Testis (tissue), 3 donors: Measurements from ENCODE around the gene PXDC1. TPM values are rescaled to one million over a fixed set of nuclear protein-coding genes. Genes with fewer than 3 reads are reported as not detected.

Experiments
- DNase-seq: peaks from one replicate; pipeline ENCODE4 v3.0.0-alpha.2; 2019
- H3K27ac ChIP-seq, 2 donors: fragments of 200-600 bp; sonication (generic); one replicate each; pipeline ENCODE4 v1.5.1; 2019
- H3K27me3 ChIP-seq: fragments of 200-600 bp; sonication (generic); one replicate; pipeline ENCODE4 v1.5.1; 2019
- H3K36me3 ChIP-seq: fragments of 200-600 bp; sonication (generic); one replicate; pipeline ENCODE4 v1.5.1; 2017; ENCODE audit warnings: low read depth; ENCODE audit errors: missing control alignments
- H3K4me1 ChIP-seq: fragments of 200-600 bp; sonication (generic); one replicate; pipeline ENCODE4 v1.5.1; 2019
- H3K4me3 ChIP-seq, 2 donors: fragments of 200-600 bp; sonication (generic); one replicate each; pipeline ENCODE4 v1.5.1; 2017 to 2019
- H3K9me3 ChIP-seq: fragments of 200-600 bp; sonication (generic); one replicate; pipeline ENCODE4 v1.5.1; 2017
- POLR2A ChIP-seq: fragments of 450-650 bp; IDR thresholded peaks from one replicate; pipeline ENCODE4 v1.6.1; 2017; ENCODE audit warnings: antibody characterized with exemption, mild to moderate bottlenecking, moderate library complexity
- WGBS, 2 donors: methylation state at CpG; one replicate each; pipeline ENCODE4 v1.1.5; 2018; 5-methylcytosine and 5-hydroxymethylcytosine counted together
- intact Hi-C: fragments of 100-400 bp; cut with DNase I; formaldehyde crosslinking; loops from one replicate; pipeline ENCODE4 v1.15.1; 2023; ENCODE audit warnings: low total_unique reads
- polyA plus RNA-seq: library from polyadenylated mRNA; stranded (reverse); fragments of 350-450 nt; fragmentation: Illumina TruSeq; extraction: RNeasy Lipid Tissue Mini Kit (QIAGEN cat#74804); gene quantifications from one replicate; pipeline ENCODE4 v1.2.3, GENCODE V29; 2014; ENCODE audit warnings: low read depth, low replicate concordance; ENCODE audit not compliant: insufficient read depth
- total RNA-seq, 2 donors: library from RNA; depleted of rRNA; stranded (reverse); fragments of >200 nt; gene quantifications; one replicate each; pipeline ENCODE4 v1.2.3, GENCODE V29; 2016
- TF ChIP-seq, protein P1 (sequence below), 3 experiments: fragments of 450-650 bp in 2 of 3; fragments of 200-600 bp in 1 of 3; sonication (generic) in 1 of 3; IDR thresholded peaks; one replicate each; pipeline ENCODE4 v1.5.1; 2016 to 2019; ENCODE audit warnings: antibody characterized with exemption in 3 of 3, mild to moderate bottlenecking in 2 of 3, moderate library complexity in 1 of 3

Gene PXDC1
- total and polyA plus RNA-seq, 3 donors from 2014 or later = 14.3 to 38.2 (median 16.9) TPM

DNA sequence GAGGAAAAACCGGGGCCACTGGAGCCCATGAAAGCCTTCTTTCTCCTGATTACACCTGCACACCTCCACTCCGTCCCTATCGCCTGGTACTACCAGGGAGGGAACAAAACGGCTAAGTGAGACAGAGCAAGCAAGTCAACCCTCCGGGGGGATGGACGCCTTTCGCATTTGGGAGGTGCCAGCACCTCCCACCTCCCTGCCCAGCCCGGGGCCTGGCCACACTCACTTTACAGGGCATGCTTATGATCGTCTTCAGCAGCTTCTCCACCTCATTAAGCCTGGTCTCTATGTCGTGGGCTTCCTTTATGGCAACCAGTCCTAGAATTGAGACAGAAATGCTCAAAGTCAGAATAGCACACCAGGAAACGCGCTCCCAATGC is 13.7 kb downstream of the PXDC1 start:
- no peaks in the 10 kb centered on the region for H3K27me3 ChIP-seq
- H3K9me3 ChIP-seq = no peaks in the 10 kb centered on the region
- no peaks in the 10 kb centered on the region for H3K36me3 ChIP-seq
- no peak overlapping the region for H3K4me3 ChIP-seq
- no peak overlapping the region for H3K27ac ChIP-seq
- no peak for DNase-seq
- TF ChIP-seq, protein P1, sequence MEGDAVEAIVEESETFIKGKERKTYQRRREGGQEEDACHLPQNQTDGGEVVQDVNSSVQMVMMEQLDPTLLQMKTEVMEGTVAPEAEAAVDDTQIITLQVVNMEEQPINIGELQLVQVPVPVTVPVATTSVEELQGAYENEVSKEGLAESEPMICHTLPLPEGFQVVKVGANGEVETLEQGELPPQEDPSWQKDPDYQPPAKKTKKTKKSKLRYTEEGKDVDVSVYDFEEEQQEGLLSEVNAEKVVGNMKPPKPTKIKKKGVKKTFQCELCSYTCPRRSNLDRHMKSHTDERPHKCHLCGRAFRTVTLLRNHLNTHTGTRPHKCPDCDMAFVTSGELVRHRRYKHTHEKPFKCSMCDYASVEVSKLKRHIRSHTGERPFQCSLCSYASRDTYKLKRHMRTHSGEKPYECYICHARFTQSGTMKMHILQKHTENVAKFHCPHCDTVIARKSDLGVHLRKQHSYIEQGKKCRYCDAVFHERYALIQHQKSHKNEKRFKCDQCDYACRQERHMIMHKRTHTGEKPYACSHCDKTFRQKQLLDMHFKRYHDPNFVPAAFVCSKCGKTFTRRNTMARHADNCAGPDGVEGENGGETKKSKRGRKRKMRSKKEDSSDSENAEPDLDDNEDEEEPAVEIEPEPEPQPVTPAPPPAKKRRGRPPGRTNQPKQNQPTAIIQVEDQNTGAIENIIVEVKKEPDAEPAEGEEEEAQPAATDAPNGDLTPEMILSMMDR (IDR thresholded peaks at IDR 0.05) = no peak
- no peak for TF ChIP-seq POLR2A
- WGBS, 2 donors = 88 to 89% methylated on average over 12 of the region's 12 CpGs
- intact Hi-C loops = no loop called here
- H3K4me1 ChIP-seq = peaks cover 4% of the 10 kb centered on the region

DNA sequence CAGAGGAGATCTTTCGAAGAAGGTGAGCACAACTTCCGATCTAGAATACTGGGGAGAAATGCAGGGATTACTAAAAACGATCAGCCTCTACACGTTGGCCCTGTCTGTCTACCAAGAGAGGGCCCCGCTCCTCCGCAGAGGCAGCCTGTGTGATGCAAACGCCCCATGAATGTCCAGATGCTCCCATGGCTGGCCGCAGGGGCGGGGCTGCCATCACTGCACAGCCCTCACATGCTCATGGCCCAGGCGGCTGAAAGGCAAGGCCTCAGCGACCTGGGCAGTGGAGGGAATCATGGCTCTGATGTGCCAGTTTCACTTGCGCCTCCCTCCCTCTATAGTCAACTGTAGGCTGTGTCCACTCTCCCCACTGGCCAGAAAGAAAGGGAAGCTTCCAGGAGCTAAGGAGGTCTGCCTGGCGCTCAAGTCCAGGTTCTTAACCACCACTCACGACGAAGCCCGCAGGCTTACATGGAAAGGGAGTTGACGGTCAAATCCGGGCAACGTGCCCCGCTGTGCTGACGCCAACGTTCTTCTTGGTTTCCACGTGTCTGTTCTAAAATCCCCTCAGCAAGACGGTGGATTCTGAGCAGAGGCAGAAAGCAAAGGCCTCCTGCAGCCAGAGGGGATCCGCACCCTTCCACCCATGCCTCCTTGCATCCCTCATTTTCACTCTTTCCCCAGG is 14.2 kb downstream of the PXDC1 start:
- H3K27me3 ChIP-seq = no peaks in the 10 kb centered on the region
- H3K4me3 ChIP-seq = no peak overlapping the region
- no peak overlapping the region for H3K27ac ChIP-seq
- H3K9me3 ChIP-seq = no peaks in the 10 kb centered on the region
- TF ChIP-seq, protein P1 (IDR thresholded peaks at IDR 0.05) = no peak
- TF ChIP-seq POLR2A = no peak
- no peaks in the 10 kb centered on the region for H3K36me3 ChIP-seq
- intact Hi-C loops = no loop called here
- 77 to 91% methylated on average over 19 to 25 of the region's 25 CpGs for WGBS, 2 donors
- H3K4me1 ChIP-seq = peaks cover 4% of the 10 kb centered on the region
- no peak for DNase-seq

DNA sequence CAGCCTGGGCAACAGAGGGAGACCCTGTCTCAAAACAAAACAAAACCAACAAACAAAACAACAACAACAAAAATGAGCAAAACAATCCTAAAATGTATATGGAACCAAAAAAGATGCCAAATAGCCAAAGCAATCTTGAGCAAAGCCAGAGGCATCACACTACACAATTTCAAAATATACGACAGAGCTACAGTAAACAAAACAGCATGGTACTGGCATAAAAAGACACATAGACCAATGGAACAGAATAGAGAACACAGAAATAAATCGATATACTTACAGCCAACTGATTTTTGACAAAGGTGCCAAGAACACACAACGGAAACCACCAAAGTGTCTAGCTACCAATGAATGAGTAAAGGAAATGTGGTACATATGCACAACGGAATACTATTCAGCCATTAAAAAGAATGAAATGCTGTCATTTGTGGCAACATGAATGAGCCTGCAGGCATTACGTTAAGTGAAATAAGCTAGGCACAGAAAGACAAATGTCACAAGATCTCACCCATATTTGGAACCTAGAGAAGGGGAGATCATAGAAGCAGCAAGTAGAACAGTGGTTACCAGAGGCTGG is 16.4 kb downstream of the PXDC1 start:
- Histone ChIP-seq H3K4me3 (no peak overlapping the region), H3K27ac (no peak overlapping the region), H3K9me3 (no peaks in the 10 kb centered on the region), H3K27me3 (no peaks in the 10 kb centered on the region), H3K36me3 (no peaks in the 10 kb centered on the region), H3K4me1 (peaks cover 4% of the 10 kb centered on the region)
- no peak for DNase-seq
- TF ChIP-seq, protein P1 (IDR thresholded peaks at IDR 0.05) = no peak
- no peak for TF ChIP-seq POLR2A
- WGBS, 2 donors = 96% methylated on average over 5 of the region's 5 CpGs
- intact Hi-C loops = no loop called here

DNA sequence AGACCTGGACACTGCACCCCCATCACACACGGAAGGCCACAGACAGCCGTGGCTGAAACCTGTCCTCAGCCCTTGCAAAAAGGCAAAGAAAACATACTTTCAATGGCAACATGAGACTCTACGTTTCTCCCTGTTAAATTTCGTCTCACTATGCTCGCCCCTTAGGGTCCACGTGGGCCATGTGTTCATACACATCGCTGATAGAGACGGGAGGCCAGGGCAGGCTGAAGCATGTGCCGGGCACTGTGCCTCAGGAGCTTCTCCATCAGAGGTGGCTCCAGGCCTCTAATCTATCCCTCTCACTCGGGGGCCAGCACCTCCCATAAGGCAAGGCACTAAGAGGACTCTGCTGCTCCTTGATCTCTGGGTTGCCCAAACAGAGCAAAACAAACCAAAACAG is 17.5 kb downstream of the PXDC1 start:
- no peaks in the 10 kb centered on the region for H3K36me3 ChIP-seq
- 86 to 91% methylated on average over 10 of the region's 10 CpGs for WGBS, 2 donors
- intact Hi-C loops = loop anchor here (5.0 kb wide), 1 partner anchor 452 kb away; no protein-coding TSS in a partner anchor
- no peak for TF ChIP-seq POLR2A
- TF ChIP-seq, protein P1 (IDR thresholded peaks at IDR 0.05) = no peak
- no peak overlapping the region for H3K27ac ChIP-seq
- H3K9me3 ChIP-seq = no peaks in the 10 kb centered on the region
- peaks cover 4% of the 10 kb centered on the region for H3K4me1 ChIP-seq
- H3K4me3 ChIP-seq = no peak overlapping the region
- H3K27me3 ChIP-seq = no peaks in the 10 kb centered on the region
- no peak for DNase-seq
